Activated CD4-positive, alpha-beta T cell treated with anti-CD3 and anti-CD28 coated beads, Interleukin-2, amount 50 U/mL, for 16 hours (primary cell): ENCODE results near the gene GALNT9.

Source experiments
- DNase-seq: peaks from one replicate; pipeline ENCODE4 v3.0.0-alpha.2; 2020

Gene GALNT9

DNA sequence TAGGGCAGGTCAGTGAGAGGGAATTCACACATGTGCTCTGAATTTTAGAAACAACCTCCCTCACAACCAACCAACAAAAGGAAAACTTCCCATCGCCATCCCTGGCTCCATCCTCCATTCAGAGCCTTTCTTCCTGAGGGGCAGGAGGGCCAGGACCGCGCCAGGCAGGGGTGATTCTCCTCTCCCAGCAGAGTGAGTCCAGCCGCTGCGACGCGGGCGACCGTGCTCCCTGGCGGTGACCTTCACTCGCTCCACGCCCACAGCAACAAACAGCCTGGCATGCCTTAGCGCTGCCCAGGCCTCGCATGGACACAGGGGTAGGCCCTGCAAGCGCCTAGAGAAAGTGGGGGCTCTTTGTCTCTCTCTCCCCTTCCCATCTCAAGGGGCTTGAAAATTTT lies 3.7 kb downstream of the GALNT9 start:
- no peak for DNase-seq

DNA sequence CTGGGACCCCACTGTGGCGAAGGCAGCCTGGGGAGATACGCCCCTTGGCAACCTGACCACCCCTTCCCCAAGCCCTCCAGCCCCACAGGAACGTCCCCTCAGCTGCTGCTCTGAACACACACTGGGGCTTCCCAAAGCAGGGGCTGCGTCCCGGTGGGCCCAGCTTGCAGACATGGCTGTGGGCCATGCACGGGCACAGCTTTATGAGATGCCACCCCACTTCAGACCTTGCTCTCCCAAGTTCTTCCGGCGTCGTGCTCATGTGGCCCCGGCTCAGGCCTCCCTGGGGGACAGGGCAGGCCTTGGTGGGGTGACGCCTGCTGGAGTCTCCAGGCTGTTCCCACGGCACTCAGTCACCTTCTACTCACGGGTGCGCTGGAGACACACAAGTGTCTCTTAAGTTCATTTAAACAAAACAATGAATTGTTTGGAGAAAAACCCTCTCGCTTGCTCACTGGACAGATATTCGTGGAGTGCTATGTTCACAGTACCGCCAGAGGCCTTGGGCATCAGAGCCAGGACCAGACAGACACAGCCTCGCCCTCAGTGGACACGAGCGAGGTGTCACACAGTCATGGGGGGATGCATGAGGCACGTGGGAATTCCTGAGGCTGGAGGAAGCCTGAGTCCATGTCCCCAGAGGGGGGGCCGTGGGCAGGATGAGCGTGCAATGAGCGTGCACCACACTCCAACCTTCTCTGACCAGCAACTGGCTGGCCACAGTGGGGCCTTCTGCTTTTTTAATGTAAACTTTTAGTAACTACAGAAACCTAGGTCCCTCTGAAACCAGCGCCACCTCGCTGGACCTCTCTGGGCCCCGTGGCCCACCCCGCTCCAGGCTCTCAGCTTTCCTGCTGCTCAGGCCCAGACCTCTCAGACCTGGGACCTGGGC lies 4.3 kb downstream of the GALNT9 start:
- no peak for DNase-seq

DNA sequence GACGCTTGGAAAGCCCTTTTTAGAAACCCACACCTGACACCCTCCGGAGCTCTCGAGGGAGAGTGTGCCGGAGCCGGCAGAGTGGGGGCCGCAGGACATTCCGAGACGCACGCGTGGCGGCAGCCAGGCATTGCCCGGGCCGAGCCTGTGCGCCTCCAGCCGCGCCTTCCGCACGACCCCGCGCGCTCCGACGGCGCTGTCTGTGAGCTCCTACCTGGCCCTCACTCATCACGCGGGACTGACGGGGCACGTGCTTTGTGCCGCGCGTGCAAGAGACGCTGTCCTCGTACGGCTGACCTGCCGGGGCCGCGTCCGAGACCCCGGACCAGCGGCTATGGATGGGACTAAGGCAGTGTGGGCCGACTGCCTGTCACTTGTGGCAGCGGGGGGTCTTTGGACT lies 5.2 kb downstream of the GALNT9 start:
- no peak for DNase-seq

DNA sequence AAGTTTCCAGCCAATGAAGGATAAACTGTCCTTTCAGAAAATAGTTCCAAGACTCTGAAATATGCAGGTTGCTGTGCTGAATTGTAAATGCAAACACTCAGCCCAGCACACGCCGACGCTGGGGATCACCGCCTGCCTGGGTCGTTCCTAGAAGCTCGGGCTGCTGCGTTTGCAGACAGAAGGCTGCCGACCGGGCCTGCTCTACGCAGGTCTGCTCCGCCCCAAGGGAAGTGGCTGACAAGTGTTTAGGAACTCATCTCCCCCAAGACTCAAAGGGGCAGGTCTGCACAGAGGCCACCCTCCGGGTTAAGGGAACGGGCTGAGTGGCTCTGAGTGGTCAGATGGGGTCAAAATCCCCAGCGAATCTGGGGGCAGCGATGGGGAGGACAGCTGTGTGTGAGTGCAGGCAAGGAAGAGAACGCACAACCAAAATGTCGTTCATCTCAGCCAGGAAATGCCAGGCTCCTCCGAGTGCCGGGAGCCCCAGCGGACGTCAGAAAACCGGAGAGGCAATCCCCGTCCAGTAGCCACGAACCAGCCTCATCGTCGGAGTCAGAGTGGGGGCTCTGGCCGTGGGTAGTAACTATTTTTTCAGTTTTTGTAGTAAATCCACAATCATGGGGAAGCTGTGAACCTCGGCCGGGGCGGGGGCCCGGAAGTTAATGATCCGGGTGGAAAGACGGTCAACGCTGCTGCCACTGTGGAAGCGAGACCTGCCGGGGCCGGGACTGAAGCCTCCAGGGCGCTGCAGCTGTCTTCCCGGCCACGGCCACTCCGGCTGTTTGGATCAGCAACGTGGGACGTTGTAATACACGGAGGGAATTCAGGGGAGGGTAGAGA lies 6.0 kb downstream of the GALNT9 start:
- peak; percentile 3 for DNase-seq

DNA sequence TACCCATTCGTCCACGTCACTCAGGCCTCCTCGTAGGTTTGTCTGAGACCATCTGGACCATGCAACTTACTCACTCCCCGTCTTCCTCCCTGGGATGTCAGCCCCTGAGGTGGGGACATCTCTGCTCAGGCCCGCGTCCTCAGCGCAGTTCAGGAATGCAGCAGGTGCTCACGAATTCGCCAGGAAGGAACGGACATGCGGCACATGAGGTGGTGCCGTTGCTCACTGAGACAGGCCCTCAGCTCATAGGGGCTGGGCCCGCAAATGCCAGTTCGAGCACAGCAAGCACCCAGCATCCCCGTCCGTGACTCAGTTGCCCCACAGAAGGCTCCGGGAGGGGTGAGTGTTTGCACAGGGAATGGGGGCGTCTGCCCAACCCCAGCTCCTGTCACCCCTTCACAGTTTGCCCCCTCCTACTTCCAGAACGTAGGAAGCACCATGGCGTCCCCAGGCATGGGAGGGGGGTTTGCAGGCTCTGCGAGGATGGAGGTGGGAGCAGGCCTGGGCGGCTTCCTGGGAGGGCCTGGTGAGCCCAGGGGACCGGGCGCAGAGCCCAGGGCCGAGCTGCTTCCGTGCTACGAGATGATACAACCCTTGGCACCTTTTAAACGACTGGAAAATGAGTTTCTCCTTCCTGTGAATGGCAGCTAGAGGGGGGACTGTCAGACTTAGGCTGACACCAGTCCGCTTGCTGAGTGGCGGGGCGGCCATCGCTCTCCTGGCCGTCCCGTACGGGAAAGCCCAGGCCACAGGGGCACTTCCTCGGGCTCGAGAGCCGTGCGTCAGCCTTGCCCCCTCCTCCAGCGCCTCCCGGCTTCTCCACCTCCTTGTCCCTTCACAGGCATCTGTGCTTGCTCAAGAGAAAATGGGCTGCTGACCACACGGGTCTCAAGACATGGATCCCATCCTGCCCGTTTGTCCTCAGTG lies 6.9 kb downstream of the GALNT9 start:
- DNase-seq, result no peak

DNA sequence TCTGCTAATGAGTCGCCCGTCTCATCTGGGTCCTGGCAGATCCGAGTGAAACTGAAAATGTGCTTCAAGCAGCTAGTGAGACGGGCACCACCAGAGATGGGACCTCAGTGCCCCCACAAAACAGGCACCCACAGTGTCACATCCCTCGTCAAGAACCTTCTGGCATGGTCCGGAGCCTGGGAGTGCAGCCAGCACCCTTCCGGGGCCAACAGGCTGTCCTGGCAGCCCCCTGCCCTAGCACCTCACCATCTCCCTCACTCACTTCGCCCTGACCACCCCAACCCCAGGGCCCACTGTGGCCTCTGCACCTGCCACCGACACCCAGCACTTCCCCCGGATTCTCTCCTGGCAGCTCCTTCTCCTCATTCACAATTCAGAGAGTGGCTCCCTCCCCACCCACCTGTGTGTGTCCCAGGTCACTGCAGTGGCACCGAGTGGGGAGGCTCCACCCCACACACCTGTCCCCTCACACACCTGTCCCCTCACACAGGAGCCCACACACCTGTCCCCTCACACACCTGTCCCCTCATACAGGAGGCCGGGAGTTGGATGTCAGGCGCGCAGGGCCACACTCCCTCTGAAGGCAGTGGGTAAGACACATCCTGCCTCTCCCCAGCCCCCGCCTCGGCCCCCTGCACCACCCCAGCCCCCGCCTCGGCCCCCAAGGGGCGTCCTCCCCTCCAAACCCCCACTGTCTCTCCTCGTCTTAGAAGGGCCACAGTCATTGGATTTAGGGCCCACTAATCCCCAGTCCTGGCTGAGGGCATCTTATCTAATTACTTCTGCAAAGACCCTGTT lies 7.9 kb downstream of the GALNT9 start:
- DNase-seq, result no peak

DNA sequence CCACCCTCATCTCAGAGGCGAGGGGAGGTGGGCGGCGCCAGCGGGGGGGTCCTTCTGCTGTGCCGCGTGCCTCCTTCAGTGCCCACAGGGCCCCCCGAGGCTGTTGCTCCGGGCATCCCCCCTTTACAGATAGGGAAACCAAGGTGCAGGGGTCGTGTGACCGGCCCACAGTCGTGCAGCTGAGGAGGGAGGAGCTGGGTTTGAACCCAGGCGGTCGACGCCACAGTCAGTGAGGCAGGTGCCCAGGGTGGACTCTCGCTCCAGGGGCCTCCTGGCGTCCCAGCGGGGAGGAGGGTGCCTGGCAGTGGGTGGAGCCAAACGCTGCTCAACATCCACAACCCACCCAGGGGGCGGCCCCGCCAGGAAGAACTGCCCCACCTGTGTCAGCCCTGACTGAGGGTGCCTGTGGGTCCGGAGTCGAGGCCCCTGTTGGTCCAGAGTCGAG lies 8.6 kb downstream of the GALNT9 start:
- no peak for DNase-seq

DNA sequence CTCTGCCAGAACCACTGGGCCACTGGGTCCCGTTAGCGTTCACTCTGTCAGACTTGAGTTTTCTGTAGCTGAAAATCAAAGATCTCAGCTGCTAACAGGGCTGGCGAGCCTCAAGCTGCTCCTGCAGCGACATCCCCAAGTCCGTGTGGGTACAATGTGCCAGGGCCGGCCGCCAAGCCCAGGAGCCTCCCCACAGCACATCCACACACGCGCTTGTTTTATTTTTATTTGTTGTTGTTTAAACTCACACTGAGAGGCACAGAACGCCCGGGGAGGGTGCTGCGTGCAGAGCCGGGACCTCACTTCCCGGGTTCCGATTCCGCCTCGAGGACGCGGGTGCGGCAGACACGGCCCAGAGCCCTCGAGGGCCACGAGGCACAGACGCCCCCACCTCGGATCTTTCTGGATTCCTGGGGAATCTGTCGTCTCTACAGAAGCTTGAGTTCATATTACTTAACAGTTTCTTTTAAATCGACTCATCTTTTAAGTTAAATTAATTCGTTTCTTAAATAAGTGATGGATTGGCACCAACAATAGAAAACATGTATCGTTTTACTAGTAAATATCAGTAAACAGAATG lies 9.3 kb downstream of the GALNT9 start:
- no peak for DNase-seq

DNA sequence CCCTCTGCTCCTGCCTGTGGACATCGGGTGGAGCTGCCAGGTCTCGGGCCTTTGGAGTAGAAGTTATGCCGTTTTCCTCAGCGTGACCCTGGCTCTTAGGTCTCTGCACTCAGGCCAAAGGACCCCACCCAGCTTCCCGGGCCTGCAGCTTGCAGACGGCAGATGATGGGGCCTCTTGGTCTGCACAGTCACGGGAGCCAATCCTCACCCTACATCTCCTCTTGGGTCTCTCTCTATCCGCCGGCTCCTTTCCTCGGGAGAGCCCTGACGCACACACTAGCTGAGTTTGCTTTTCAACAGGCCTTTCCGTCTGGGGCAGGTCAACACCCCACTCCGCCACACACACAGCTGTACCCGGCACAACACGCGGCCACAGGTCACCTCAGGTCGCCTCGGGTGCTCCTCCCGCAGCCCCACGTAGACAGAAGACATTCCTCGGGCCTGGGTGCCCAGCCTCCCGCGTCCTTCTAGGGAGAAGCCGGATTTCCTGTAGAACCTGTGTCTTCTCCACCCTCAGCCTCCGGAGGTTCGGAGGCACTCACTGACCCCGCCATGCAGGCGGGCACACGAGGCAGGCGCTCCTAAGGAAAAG lies 9.9 kb downstream of the GALNT9 start:
- no peak for DNase-seq

DNA sequence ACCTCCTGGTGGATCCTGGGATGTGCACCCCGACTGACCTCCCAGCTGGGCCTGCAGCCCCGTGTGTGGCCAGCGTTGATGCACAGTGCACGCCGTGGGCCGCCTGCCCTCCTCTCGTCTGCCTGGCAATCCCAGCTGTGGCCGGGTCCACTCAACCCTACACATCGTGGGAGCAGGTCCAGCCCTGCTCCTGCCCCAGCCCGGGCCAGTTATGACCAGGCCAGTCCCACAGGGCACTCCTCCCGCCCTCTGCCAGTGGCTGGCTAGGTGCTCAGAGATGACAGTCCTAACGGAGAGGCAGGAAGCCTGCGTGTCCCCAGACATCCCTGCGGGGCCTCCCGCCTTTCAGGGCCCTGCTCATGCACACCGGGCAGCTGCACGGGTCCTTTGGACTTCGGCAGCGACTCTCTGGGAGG lies 10.8 kb downstream of the GALNT9 start:
- DNase-seq, result no peak

DNA sequence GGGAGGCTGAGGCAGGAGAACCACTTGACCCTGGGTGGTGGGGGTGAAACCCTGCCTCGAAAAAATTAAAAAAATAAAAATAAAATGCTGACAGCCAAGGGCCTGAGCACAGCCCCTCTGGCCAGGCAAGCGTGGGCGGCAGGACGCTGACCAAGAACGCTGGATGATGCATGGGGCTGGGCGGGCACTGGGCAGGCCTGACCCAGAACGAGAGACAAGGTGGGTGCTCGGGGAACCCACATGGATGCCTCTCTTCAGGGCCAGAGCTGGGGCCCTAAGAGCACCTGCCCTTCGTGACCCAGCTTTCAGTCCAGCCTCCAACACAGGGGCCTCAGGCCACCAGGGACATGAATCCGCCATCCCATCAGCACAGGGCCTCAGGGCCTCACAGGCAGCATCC lies 11.3 kb downstream of the GALNT9 start:
- DNase-seq, result no peak

DNA sequence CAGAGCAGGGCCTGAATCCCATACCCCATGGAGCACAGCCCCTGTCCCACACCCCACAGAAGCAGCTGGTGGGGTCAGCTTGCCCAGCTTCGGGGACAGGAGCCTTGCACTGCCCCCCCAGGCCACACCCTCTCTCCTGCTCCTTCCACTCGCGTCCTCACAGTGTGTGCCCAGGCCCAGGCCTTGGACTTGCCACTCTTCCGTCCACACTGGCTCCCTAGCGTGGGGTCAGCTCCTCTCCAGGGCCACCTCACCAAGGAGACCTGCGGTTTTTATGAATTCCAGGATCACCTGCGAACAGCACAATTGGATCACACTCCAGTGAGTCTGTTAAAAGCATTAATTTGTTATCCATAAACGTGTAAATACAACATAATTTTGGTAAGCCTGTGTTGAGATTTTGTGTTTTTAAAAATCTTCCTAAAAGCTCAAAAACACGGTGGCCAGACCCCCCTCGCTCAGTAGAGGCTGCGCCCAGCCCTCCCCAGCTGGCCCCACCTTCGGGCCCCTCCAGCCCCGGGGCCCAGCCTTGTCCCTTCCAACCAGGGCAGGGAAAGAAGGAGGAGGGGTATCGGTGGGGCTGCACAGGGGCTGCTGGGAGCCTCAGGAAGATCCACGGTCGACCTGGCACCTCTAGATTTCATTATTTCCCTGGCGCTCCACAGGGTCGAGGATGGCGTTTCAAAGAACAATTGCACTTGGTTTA lies 12.0 kb downstream of the GALNT9 start:
- DNase-seq, result no peak

DNA sequence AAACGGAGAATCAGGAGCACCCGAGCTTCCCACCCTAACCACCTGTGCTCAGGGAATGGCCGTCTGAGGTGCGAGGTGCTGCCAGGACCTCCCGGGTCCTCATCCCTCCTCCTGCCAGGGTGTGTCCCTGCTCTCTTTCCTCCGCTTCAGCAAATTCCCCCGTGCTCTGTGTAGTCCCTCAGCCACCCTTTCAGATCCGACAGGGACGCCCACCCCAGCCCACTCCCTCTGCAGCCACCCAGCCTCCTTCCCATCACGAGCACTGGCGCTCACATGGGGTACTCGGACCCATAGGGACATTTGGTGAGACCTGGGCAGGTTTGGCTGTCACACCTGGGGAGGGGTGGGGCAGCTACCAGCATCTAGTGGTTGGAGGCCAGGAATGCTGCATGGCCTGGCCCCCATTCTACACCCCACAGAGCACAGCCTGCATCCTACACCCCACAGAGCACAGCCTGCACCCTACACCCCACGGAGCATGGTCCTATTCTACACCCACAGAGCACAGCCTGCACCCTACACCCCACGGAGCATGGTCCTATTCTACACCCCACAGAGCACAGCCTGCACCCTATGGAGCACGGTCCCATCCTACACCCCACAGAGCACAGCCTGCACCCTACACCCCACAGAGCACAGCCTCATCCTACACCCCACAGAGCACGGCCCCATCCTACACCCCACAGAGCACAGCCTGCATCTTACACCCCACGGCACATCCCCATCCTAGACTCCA lies 12.7 kb downstream of the GALNT9 start:
- no peak for DNase-seq

DNA sequence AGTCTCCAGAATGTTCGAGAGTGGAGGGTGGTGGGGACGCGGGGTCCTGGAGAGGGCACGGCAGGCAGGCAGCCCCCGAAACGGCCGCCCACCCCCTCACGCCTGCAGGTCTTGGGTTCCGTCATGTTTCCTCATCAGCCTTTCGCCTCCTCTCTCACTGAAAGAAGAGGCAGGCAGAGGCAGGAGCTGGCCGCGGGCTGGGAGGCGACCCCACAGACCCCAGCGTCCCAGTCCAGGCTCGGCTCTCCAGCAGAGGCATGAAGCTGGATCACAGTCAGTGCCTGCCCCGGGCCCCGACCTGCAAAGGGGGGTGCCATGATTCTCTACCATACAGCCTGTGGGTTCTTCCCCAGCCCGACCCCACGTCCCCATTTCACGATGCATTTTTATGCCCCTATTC lies 13.4 kb downstream of the GALNT9 start:
- no peak for DNase-seq

DNA sequence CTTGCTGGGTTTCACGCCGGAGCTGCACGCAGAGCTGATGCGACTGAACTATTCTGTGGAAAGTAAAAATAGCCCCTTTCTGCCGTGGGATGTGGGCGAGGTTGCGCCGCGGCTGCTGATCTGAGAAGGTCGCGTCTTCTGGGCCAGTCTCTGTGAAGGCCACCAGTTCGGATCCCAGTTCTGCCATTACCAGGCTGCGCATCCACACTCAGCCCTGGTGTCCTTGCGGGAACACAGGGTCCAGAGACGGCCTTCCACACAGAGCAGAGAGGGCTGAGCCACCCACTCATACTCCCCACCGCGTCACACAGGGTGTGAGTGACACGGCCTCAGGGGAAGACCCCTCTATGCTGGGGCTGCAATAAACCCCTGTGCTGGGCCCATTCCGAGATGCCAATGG lies 13.9 kb downstream of the GALNT9 start:
- no peak for DNase-seq

DNA sequence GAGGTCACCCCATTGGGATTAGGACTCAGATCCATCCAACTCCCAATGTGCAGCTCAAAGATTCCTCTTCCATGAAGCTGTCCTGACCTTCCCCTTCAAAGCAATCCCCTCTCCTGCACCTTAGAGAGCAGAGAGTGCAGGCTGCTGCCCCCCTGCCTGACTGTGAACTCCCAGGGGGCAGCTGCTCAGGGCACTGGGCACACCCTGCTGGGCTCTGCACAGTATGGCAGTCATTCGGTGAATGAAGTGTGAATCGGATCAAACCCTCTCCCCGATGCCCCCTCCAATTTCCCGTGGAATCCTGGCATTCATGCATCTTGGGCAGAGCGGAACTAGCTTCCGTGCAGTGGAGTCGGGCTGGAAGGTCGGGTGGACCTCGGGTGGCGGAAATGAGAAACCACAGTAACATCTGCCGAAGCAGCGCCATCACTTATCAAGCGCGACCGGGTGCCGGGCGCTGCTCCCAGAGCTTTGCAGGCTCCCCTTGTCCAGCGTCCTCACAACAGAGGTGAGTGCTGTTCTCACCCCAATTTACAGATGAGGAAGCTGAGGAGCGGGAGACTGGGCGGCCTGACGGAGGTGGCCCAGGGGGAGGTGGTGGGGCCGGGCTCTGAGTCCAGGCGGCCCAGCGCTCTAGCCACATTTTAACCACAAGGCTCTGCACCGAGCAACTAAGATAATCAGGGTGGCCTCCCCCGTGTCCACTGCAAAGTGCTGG lies 14.7 kb downstream of the GALNT9 start:
- DNase-seq, result no peak

DNA sequence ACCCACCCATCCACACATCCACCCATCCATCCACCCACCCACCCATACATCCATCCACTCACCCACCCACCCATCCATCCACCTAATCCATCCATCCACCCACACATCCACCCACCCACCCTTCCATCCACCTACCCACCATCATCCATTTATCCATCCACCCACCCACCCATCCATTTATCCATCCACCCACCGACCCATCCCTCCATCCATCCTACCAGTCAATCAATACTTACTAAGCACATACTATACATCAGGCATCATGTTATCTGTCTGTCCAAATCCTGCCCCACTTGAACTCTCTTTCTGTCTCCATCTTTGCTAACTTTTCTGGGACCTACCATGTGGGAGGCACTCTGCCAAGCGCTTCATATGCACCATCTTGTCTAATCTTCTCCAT lies 15.4 kb downstream of the GALNT9 start:
- DNase-seq, result no peak

DNA sequence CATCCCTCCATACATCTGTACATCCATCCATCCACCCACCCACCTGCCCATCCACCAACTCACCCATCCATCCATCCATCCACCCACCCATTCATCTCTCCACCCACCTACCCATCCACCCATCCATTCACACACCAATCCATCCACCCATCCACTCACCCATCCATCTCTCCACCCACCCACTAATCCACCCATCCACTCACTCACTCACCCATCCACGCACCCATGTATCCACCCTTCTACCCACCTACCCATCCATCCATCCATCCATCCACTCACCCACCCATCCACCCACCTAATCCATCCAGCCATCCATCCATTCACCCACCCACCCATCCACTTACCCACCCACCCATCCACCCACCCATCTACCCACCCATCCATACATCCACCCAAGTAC lies 16.2 kb downstream of the GALNT9 start:
- DNase-seq, result no peak

DNA sequence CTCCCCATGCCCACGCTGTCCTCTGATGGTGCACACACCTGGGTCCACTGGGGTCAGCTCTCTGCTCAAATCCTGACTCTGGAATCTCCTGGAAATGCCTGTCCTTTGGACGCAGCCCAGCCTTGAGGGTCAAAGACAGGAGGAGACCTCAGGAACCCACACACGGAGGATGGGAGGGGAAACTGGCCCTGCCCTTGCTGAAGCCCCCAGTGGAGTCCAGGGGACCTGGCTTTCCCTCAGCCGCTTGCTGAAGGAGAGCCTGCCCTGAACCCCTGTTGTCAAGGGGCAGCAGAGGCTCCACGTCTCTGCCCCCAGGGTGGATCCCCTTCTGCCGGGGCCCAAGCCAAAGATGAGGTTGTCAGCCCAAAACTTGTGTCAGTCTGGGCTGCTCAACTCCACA lies 16.9 kb downstream of the GALNT9 start:
- no peak for DNase-seq
